GM19397 (cell line): ENCODE results near the gene RAB11A.

Experiments used
- ATAC-seq: cut with Tn5 transposase; IDR thresholded peaks from one replicate; pipeline ENCODE4 v1.9.1; 2021; ENCODE audit warnings: mild to moderate bottlenecking, moderate library complexity; ENCODE audit not compliant: unreplicated experiment

RAB11A gene

GRCh38 chr15:65916041-65916663, 46.9 kb downstream of the RAB11A start:
- ATAC-seq = no peak

DNA sequence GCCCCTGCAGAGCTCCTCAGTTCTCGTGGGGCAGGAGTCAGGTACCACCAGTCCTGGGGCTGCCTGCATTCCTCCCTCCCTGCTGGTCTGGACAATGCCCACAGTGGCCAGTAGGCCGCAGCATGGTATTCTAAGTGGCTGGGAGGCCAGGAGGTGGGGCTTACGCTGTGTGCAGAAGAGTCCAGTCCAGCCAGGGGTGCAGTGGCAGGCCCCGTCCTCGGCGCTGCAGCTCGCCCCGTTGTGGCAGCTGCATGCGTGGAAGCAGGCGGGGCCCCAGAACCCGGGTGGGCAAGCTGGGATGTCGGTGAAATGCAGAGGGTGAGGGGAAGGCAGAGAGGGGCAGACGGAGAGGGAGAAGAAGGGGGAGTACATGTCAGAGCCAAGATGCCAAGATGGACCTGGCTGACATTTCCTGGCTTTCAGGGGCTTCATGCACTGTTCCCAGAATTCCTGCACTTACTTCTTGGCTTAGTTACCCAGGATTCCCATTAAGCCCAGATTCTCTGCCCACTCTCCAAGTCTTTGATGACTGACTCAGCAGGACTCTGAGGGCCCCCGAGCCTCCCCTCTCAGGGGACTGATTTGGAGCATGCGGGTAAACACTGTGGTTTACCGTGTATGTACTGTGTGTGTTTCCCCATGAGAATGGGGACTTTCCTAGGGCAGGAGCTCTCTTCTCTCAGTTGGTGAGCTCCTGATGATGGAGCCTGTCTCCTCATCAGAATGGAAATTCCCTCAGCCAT, 47.5 kb downstream of the RAB11A start:
- peak; percentile 37 for ATAC-seq

DNA sequence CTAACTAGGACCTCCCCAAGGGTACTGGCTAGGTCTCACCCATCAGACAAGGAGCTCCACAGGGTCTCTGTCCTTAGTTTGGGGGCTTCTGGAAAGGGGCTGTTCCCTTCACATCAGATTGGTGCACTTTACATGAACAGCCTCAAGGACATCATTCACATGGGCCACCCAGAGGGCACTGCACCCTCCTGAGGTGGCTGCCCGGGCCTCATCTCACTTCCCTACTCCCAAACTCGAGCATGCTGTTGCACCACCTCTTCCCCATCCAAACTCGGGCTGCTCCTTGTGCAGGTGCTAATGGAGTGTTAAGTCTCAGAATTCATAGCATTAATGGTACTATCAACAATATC, 48.1 kb downstream of the RAB11A start:
- no peak for ATAC-seq

DNA sequence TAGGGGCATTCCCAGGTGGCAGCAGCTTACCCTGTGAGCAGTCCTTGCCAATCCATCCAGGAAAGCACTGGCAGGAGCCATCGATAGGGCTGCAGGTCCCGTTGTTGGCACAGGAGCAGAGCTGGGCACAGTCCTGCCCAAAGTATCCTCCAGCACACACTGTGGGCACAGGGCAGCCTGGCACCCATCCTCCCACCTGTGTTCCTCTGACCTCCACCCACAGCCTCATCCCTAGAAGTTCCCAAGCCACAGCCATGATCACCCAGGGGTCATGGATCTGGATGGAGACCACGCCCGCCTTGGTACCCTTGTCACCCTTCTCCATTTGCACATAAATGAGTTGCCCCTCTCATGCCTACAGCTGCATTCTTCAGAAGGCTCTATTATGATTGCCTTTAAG, 48.6 kb downstream of the RAB11A start:
- no peak for ATAC-seq

DNA sequence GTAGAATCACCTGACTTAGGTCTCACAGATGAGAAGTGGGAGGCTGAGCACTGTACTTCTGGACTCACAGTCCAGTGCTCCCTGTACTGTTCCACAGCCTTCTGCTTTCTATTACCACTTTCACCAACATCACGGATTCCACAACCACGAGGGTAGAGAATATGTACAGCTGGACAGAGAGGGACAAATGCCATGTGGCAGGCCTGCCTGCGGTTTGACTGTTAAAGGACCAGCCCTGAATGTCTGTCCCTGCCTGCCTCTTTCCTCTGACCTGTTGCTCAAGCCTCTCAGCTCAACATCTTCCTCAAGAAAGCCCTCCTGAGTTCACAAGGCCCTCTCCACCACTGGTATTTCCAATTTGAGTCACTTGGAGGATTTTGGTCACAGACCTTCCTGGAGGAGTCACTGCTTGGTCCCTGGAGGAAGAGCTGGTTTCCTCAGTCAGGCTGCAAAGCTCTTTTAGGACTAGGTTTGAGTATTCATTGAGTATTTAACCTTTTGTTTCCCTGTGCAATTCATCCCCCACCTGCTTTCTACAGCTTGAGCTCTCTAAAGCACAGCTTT, 49.1 kb downstream of the RAB11A start:
- no peak for ATAC-seq

DNA sequence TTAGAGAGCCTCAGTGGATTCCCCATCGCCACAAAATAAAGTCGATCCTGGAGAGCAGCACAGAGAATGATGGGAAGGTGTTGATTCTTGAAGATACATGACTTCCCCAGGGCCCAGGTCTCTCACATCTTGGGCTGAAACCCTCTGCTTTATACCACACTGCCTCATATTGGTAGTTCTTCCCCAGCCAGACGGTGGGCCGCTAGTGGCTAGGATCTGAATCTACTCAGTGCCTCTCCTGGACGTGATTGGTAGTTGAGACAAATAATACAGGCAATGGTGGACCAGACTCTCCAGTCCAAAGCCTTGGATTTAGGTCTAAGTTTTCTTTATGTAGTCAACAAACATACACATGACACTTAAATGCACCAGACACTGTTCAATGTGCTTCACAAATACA, 49.7 kb downstream of the RAB11A start:
- no peak for ATAC-seq

DNA sequence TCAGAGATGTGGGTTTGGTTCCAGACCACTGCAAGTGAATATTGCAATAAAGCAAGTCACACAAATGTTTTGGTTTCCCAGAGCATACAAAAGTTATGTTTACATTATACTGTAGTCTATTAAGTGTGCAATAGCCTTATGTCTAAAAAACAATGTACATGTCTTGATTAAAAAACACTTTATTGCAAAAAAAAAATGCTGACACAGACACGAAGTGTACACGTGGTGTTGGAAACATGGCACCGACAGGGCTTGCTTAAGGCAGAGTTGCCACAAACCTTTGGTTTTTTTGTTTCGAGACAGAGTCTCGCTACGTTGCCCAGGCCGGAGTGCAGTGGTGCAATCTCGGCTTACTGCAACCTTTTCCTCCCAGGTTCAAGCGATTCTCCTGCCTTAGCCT, 50.1 kb downstream of the RAB11A start:
- ATAC-seq = no peak

- no peak for ATAC-seq
Observed at GRCh38 chr15:65920121-65920520, 50.8 kb downstream of the RAB11A start.

GRCh38 chr15:65920825-65921309, 51.6 kb downstream of the RAB11A start:
- ATAC-seq = no peak

DNA sequence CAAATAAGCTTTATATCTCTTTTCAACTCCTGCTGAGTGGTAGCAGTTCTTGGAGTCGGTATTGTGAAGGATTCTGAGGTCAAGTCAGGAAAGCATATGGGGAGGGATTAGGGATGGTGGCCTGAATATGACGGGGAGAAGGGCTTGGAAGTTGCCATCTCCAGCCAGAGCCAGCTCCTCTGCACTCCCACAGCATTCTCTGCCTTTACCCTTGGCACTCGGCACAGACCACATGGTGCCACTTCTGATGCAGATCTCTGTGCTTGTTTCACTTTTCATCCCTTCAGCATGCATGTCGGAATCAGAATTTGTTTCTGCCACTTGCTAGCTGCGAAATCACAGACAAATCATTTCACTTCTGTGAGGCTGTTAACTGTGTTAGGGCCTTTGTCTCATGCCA, 52.5 kb downstream of the RAB11A start:
- ATAC-seq = no peak

- ATAC-seq = no peak
Observed at GRCh38 chr15:65922621-65923020, 53.3 kb downstream of the RAB11A start.

- ATAC-seq = no peak
Observed at GRCh38 chr15:65923264-65923663, 54.0 kb downstream of the RAB11A start.

DNA sequence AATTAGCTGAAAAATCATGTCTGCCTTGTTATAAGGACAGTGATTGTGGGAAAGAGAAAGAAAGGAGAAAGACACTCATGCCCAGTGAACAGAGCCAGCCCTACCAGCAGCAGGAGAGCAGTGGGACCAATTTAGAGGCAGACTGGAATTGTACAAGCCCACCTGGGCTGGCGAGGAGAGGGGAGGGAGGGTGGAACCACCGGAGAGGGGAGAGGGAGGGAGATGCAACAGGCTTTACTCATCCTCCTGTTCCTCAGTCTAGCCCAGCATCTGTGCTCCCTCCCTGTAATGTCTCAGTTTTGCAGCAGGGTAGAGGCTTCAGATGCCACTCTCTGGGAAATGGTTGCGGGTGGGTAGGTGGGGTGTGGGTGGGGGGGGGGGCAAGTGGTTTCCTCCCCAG, 54.7 kb downstream of the RAB11A start:
- no peak for ATAC-seq

- no peak for ATAC-seq
Observed at GRCh38 chr15:65925338-65925737, 56.0 kb downstream of the RAB11A start.

DNA sequence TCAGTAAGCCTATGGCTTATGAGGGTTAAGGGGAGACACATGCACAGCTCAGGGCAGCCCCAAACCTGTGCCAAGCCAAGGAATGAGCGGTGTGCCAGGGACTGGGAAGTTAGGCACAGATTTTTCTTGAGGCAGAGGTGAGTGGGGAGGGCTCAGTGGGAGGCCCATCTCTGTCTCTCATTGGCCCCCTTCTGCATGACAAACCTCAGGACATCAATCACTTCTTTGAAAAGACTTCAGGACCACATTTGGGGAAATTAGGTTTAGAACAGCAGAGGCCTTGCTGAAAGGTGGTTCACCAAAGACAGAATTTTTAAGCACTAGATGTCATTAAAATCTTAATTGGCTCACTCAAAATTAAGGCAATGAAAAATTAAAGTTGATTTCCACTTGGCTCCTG, 57.2 kb downstream of the RAB11A start:
- ATAC-seq = no peak

DNA sequence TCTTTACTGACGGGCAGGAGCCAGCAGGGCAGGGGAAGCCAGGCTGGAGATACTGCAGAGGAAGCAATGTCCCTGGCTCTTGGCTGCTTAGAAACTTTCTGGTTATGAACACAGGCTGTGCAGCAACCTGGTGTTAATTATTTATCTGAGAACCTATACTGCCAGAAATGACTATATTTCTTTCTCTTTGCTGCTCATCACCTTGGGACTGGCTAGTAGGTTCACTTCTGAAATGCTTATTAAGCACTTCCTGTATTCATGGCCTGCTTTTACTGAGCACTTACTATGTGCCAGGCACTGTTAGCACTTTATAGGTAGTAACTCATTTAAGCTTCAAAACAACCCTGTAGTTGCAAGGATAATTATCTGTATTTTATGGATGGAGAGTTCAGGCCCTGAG, 57.6 kb downstream of the RAB11A start:
- peak; percentile 49 for ATAC-seq

DNA sequence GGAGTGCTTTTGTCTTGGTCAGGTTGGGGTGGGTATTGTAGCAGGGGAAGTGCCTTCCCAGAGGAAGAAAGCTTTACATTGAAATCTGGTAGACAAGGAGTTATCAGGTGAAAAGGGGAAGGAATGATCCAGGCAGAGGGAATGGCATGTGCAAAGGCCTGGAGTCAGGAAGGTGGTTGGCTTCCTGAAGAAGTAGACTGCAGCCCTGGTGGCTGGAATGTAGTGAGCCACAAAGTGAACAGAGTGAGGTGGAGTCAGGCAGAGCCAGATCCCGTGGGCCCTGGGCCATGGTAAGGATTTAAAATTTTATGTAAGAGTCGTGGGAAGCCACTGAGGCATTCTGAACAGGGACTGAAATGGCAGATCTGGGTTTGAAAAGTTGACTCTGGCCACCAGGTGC, 58.3 kb downstream of the RAB11A start:
- no peak for ATAC-seq

GRCh38 chr15:65929573-65929972, 60.3 kb downstream of the RAB11A start:
- ATAC-seq = no peak

- no peak for ATAC-seq
Observed at GRCh38 chr15:65930134-65930533, 60.8 kb downstream of the RAB11A start.

GRCh38 chr15:65931221-65931620, 61.9 kb downstream of the RAB11A start:
- ATAC-seq = no peak

DNA sequence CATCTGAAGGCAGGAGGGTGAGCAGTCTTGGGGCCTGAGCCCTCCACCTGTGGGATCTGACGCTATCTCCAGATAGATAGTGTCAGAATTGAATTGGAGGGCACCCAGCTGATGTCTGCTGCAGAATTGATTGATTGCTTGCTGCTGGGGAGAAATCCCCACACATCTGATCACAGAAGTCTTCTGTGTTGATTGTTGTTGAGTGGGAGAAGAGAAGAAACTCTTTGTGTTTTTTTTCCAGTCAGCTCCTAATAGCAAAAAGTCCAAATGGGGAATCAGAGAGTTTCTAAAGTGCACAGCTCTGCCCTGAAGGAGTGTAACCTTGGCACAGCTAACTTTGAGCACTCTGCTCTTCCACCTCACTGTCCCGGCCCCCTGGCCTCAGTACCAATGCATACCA, 66.1 kb downstream of the RAB11A start:
- ATAC-seq = no peak

DNA sequence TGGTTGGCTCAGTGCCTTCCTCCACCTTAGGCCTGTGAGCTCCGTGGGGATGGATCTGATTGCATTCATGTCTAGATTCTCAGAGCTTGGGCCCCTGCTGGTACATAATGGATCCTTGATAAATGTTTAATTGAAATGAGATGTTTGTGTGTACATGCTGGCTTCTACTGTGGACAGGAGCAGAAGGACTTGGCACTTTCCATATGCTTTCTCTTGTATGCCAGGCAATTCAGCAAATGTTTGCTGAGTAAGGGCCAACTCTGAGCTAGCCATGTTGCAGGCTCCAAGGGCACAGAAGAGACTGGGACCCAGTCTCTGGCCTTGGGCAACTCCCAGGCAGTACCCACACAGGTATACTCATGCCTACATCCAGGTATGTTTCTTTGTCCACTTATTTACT, 67.0 kb downstream of the RAB11A start:
- ATAC-seq = no peak
